ENCODE results near the gene CD247. TPM values are rescaled to one million over a fixed set of nuclear protein-coding genes. Genes with fewer than 3 reads are reported as not detected.

CD247 gene
- total RNA-seq, 3 donors from 2014 or later (not counting 1 experiment from before 2014, with no cell fraction given): 1,027 to 1,374 (median 1,309) TPM

DNA sequence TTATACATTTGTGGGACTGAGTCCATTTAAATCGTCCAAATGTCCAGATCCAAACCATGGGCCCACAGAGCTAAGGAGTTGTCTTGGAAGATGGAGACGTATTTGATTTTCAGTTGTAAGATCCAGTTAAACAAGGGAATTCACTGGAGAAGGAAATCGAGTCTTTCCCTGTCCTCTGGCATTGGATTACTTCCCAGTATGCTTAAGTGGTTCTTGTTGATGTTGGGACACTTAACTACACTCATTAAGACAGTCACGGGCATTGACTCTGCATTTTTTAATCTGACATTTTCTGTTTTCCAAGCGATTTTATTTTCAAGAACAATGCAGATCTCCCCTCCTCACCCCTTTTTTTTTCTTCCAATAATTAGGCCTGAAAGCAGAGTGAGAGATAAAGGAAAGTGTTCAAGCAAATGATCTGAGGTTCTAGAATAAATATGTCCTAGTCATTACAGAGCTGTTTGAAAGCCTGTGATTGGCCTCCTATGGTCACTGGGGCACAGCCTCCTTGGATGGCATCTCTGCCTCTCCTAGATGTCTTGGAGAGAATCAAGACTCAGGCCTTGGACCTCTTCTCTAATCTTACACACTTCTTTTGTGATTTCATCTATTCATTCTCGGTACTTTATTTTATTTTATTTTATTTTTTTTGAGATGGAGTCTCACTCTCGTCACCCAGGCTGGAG is 48.9 kb downstream of the CD247 start:
- DNase-seq: no peak
- ATAC-seq: no peak
- H3K27ac Mint-ChIP-seq: peak overlapping the region; percentile 91 to 100
- Histone ChIP-seq H3K27me3 (ENCODE audit: control insufficient read depth, insufficient read depth, low read length) (no peaks in the 10 kb centered on the region), H3K4me3 (ENCODE audit: low read length) (no peak overlapping the region), H3K27ac (ENCODE audit: low read length) (peak overlapping the region; percentile 75), H3K36me3 (ENCODE audit: control insufficient read depth, insufficient read depth, low read length) (peaks cover 28% of the 10 kb centered on the region), H3K9me3 (ENCODE audit: control insufficient read depth, insufficient read depth, low read length) (no peaks in the 10 kb centered on the region), H3K4me1 (ENCODE audit: control insufficient read depth, insufficient read depth, low read length) (peaks cover 69% of the 10 kb centered on the region)
- H3K4me1 Mint-ChIP-seq: peaks cover 87 to 88% of the 10 kb centered on the region in 2 donors
- intact Hi-C loops (cut with micrococcal nuclease): no loop called here
- no peak for TF ChIP-seq CTCF (IDR thresholded peaks at IDR 0.05)
- H3K27me3 Mint-ChIP-seq (ENCODE audit: low read depth in 2 of 2): no peaks in the 10 kb centered on the region
- H3K36me3 Mint-ChIP-seq: no peaks in the 10 kb centered on the region
- 87% methylated on average over 5 of the region's 7 CpGs for WGBS (ENCODE audit: insufficient coverage)
- H3K4me3 Mint-ChIP-seq: peak overlapping the region; percentile 83
- no peaks in the 10 kb centered on the region for H3K9me3 Mint-ChIP-seq

DNA sequence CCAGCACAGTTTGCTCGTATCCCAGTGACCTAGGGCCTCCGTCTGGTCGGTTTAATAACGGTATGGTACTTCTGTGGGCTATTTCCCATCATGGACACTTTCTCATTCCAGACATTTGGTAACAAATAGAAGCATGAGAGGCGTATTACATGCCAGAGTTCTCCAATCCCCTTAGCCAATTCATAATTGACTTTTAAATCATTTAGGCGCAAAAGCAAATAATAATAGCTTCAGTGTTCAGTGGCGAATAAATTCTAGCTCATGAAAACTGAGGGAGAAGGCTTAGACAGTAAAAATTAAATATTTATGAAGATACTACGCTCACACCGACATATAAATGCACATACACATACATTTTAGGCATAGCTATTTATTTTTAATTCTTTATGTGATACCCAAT is 50.6 kb downstream of the CD247 start:
- Mint-ChIP-seq H3K27ac (peak overlapping the region; percentile 91 to 100), H3K4me1 (peaks cover 87 to 88% of the 10 kb centered on the region in 2 donors), H3K9me3 (no peaks in the 10 kb centered on the region), H3K4me3 (peak overlapping the region; percentile 83), H3K36me3 (peaks cover 7% of the 10 kb centered on the region), H3K27me3 (ENCODE audit: low read depth in 2 of 2) (no peaks in the 10 kb centered on the region)
- H3K36me3 ChIP-seq (ENCODE audit: control insufficient read depth, insufficient read depth, low read length): peaks cover 42% of the 10 kb centered on the region
- H3K27me3 ChIP-seq (ENCODE audit: control insufficient read depth, insufficient read depth, low read length): no peaks in the 10 kb centered on the region
- no peak for ATAC-seq
- H3K4me3 ChIP-seq (ENCODE audit: low read length): no peak overlapping the region
- intact Hi-C loops (cut with micrococcal nuclease): no loop called here
- no peak for DNase-seq
- peak overlapping the region; percentile 75 for H3K27ac ChIP-seq (ENCODE audit: low read length)
- WGBS (ENCODE audit: insufficient coverage): 77% methylated on average over 5 of the region's 9 CpGs
- peaks cover 62% of the 10 kb centered on the region for H3K4me1 ChIP-seq (ENCODE audit: control insufficient read depth, insufficient read depth, low read length)
- H3K9me3 ChIP-seq (ENCODE audit: control insufficient read depth, insufficient read depth, low read length): no peaks in the 10 kb centered on the region
- TF ChIP-seq CTCF (IDR thresholded peaks at IDR 0.05): no peak

- peaks cover 7% of the 10 kb centered on the region for H3K36me3 Mint-ChIP-seq
These were observed 51.1 kb downstream of the CD247 start for GRCh38 chr1:167467126-167467710.

More at GRCh38 chr1:167467126-167467710, 51.1 kb downstream of the CD247 start:
- WGBS (ENCODE audit: insufficient coverage): 81% methylated on average over 15 of the region's 15 CpGs
- Mint-ChIP-seq H3K9me3 (no peaks in the 10 kb centered on the region), H3K4me1 (peaks cover 86% of the 10 kb centered on the region in 2 donors), H3K27ac (peak overlapping the region; percentile 91 to 100), H3K27me3 (ENCODE audit: low read depth in 2 of 2) (no peaks in the 10 kb centered on the region), H3K4me3 (peak overlapping the region; percentile 83)
- ATAC-seq (peak; percentile 66 to 79 (median 74)), DNase-seq (no peak)
- intact Hi-C loops (cut with micrococcal nuclease): no loop called here
- Histone ChIP-seq H3K4me3 (ENCODE audit: low read length) (no peak overlapping the region), H3K36me3 (ENCODE audit: control insufficient read depth, insufficient read depth, low read length) (peaks cover 40% of the 10 kb centered on the region), H3K27me3 (ENCODE audit: control insufficient read depth, insufficient read depth, low read length) (no peaks in the 10 kb centered on the region), H3K9me3 (ENCODE audit: control insufficient read depth, insufficient read depth, low read length) (no peaks in the 10 kb centered on the region), H3K4me1 (ENCODE audit: control insufficient read depth, insufficient read depth, low read length) (peaks cover 64% of the 10 kb centered on the region), H3K27ac (ENCODE audit: low read length) (peak overlapping the region; percentile 75)
- TF ChIP-seq CTCF (IDR thresholded peaks at IDR 0.05): no peak
